A549 treated with CpdA at 1 μM for 4 hours (cell line): Measurements from ENCODE around the gene AIFM3. TPM values are rescaled to one million over a fixed set of nuclear protein-coding genes. Genes with fewer than 3 reads are reported as not detected.

Source experiments
- total RNA-seq: library from RNA; stranded (reverse); fragments of 200-300 nt; extraction: Qiagen RNA extraction; gene quantifications from 5 replicates; pipeline ENCODE4 v1.2.3, GENCODE V29; 2022; ENCODE audit warnings: low read depth

Gene AIFM3
- 2.0 to 4.6 TPM (median 3.5 TPM) in 5 replicates for total RNA-seq

GRCh38 chr22:20966883-20967696 is at the start of gene AIFM3:
AIFM3 (plus strand) TSS chr22:20967255; CDS start chr22:20967945, 690 bp downstream.

DNA sequence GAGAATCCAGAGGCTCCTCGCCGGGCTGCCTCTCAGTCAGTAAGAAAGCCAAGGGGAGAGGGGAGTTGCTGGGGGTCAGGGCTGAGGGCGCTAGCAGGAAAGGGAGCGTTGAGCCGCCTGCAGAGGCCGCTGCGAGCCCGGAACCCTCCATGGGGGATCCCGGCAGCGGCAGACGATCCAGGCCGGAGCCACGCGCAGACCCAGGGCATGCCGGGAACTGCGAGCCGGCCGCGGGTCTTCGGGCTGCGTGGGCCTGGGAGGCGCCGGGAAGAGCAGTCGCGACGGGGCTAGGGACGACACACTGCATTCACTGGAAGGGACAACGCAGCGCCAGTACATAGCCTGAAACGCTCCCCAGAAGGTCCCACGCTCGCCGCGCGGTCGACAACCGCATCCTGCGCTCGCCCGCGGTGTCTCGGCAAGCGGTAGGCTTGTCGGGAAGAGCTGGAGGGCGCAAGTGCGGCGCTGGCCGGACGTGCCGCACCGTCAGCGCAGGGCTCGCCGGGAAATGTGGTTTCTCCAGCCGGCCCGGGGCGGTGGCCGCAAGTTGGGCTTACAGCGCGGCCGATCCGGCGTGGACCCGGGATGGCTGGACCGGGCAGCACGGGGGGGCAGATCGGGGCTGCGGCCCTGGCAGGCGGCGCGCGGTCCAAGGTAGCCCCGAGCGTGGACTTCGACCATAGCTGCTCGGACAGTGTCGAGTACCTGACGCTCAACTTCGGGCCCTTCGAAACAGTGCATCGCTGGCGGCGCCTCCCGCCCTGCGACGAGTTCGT is 14.9 kb downstream of the AIFM3 start, which contains the start of gene LZTR1:
LZTR1 (plus strand) TSS at position 511 of the 776 bp plus-strand sequence; CDS start at position 586, 75 bp downstream.

DNA sequence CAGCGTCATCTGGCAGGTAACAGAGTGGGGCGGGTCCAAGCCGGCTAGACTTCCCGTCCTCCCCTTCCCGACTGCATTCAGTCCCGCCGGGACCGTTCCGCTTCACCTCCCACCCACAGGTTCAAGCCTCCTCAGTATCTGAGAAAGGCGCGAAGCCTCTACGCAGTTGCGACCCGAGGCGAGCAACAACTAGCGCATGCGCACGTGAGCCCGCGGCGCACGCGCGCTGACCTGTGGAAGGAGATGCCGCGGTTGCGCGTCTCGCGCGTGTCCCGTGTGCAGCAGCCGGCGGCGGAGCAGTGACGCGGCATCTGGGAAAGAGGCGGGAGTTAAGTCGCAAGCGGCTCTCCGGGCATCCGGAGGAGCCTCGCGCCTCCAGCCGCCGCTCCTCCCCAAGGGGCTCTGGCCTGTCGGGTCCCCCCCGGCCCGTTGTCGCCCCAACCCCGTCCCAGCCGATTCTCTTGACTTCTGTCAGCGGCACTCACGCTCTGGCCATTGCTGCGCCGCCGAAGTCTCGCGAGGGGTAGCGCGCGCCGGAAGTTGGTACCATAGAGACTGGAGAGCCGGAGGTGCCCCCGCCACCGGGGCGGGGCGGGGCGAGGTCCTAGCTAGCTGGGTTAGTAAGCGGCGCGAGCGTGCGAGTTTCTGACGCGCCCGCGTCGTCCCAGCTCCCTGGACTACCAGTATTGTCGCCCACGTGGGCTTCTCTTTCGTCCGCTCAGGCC is 34.7 kb downstream of the AIFM3 start, which contains the start of gene THAP7:
THAP7 (minus strand) TSS at position 518 of the 725 bp plus-strand sequence; CDS start at position 311, 207 bp downstream.

GRCh38 chr22:21014726-21015465 is 47.8 kb downstream of the AIFM3 start, which contains the start of gene P2RX6:
P2RX6 (plus strand) TSS chr22:21015165; CDS start chr22:21015175, 10 bp downstream.

Other genes with a start within 250 kb of the AIFM3 start
- gene SERPIND1, start 193.1 kb upstream of the AIFM3 start, total RNA-seq, result 0.07 TPM in 1 of 5 replicates, not detected in the others
- gene PI4KA, start 108.4 kb upstream of the AIFM3 start, total RNA-seq, result 19.4 to 24.8 TPM (median 21.1 TPM) in 5 replicates
- 16.1 to 19.4 TPM (median 17.1 TPM) in 5 replicates for gene SNAP29, start 108.2 kb upstream of the AIFM3 start, total RNA-seq
- 21.4 to 25.8 TPM (median 22.4 TPM) in 5 replicates for gene CRKL, start 49.8 kb upstream of the AIFM3 start, total RNA-seq
- gene LZTR1, start 15.0 kb downstream of the AIFM3 start, total RNA-seq, result 14.4 to 20.8 TPM (median 17.0 TPM) in 5 replicates
- gene THAP7, start 34.9 kb downstream of the AIFM3 start, total RNA-seq, result 14.9 to 27.8 TPM (median 25.0 TPM) in 5 replicates
- gene P2RX6, start 47.9 kb downstream of the AIFM3 start, total RNA-seq, result 0.51 to 1.1 TPM (median 0.56 TPM) in 5 replicates
- not detected in 5 replicates for gene SLC7A4, start 65.3 kb downstream of the AIFM3 start, total RNA-seq
- 0.03 TPM in 1 of 5 replicates, not detected in the others for gene LRRC74B, start 78.7 kb downstream of the AIFM3 start, total RNA-seq